H1 (cell line): ENCODE results near the gene CKAP2L. TPM values are rescaled to one million over a fixed set of nuclear protein-coding genes. Genes with fewer than 3 reads are reported as not detected.

Source experiments
- ATF3 ChIP-seq: IDR thresholded peaks from 2 replicates; pipeline ENCODE4 v1.6.1; 2011; ENCODE audit warnings: low read depth, mild to moderate bottlenecking, low read length; ENCODE audit not compliant: insufficient read depth
- CBX5 ChIP-seq: fragments of 300-800, 300-1000 bp; sonication (generic); IDR thresholded peaks from 2 replicates; pipeline ENCODE4 v1.7.1; 2016; ENCODE audit warnings: antibody characterized with exemption, low read length, low read depth
- CHD7 ChIP-seq: fragments of 300-600 bp; sonication (generic); IDR thresholded peaks from 2 replicates; pipeline ENCODE4 v1.7.1; 2012; ENCODE audit warnings: low read length, moderate library complexity, mild to moderate bottlenecking, inconsistent platforms; ENCODE audit not compliant: insufficient replicate concordance
- CTBP2 ChIP-seq: IDR thresholded peaks from 2 replicates; pipeline ENCODE4 v1.7.0; 2011; ENCODE audit warnings: borderline replicate concordance, mild to moderate bottlenecking, moderate library complexity, mixed read lengths, low read length; ENCODE audit not compliant: insufficient read depth, insufficient read length
- JUN ChIP-seq: IDR thresholded peaks from 2 replicates; pipeline ENCODE4 v1.6.1; 2011; ENCODE audit warnings: low read depth, mild to moderate bottlenecking, improper control_type of control experiment, low read length
- PHF8 ChIP-seq: fragments of 200-600 bp; sonication (generic); conservative IDR thresholded peaks from 2 replicates; pipeline ENCODE4 v1.7.1; 2012; ENCODE audit warnings: low read depth, mild to moderate bottlenecking, inconsistent platforms, low read length, moderate library complexity
- RFX5 ChIP-seq: IDR thresholded peaks from 2 replicates; pipeline ENCODE4 v1.6.1; 2011; ENCODE audit warnings: low read depth, low read length, improper control_type of control experiment, borderline replicate concordance
- RNF2 ChIP-seq: fragments of 200-900, 300-1000 bp; sonication (generic); IDR thresholded peaks from 2 replicates; pipeline ENCODE4 v1.7.1; 2016; ENCODE audit warnings: borderline replicate concordance, low read depth, mild to moderate bottlenecking, antibody characterized with exemption, low read length; ENCODE audit not compliant: poor library complexity, severe bottlenecking; ENCODE audit errors: missing control alignments
- SIN3A ChIP-seq, 2 experiments: IDR thresholded peaks in 1 of 2; conservative IDR thresholded peaks in 1 of 2; 2 replicates each; pipeline ENCODE4 v1.6.1; 2011 to 2012; ENCODE audit warnings: low read length in 2 of 2, improper control_type of control experiment in 1 of 2, low read depth in 1 of 2, mild to moderate bottlenecking in 1 of 2
- TAF1 ChIP-seq: IDR thresholded peaks from 2 replicates; pipeline ENCODE4 v1.6.1; 2011; ENCODE audit warnings: mild to moderate bottlenecking, low read depth, low read length
- polyA plus RNA-seq, 7 experiments: library from polyadenylated mRNA; depleted of rRNA in 3 of 7; stranded (reverse) in 5 of 7; unstranded in 2 of 7; fragments of >200 nt in 5 of 7; fragments of 200-250 nt in 2 of 7; gene quantifications; 1 replicate in 5 of 7; 2 replicates in 1 of 7; 4 replicates in 1 of 7; pipeline versions ENCODE4 v1.2.1 to v1.2.3, GENCODE V29; 2011 to 2013; ENCODE audit warnings: missing spikeins in 2 of 7, mixed read lengths in 2 of 7
- total RNA-seq: library from RNA; stranded (reverse); fragmentation: NEBNext Ultra II Directional; extraction: Animal tissue kit (Norgen Biotek cat#: 25700); gene quantifications from 2 replicates; pipeline ENCODE4 v1.2.1, GENCODE V29; 2021

Gene CKAP2L
- total and polyA plus RNA-seq, 2 of the 8 experiments (the other 6 are each of a cell fraction or from before 2014, with no cell fraction given) = 2.5 to 20.7 TPM

- TF ChIP-seq CHD7 (no peak), RFX5 (no peak), JUN (no peak), CBX5 (no peak), CTBP2 (no peak), TAF1 (no peak), ATF3 (no peak), SIN3A (conservative IDR thresholded peaks at IDR 0.05 in 1 of 2, IDR thresholded peaks at IDR 0.05 in 1 of 2; ENCODE audit: low read depth in 1 of 2, low read length in 2 of 2) (no peak), RNF2 (no peak), PHF8 (no peak)
These were observed 31.0 kb downstream of the CKAP2L start (continued) for GRCh38 chr2:112733456-112733855.
